Putamen (tissue), 1 donor: ENCODE data around the gene RALGAPA1.
A peak's percentile ranks its signal among the peaks of the same experiment; 100 is the strongest.
"Not testable (repeated sequence)": the region's sequence is repeated elsewhere in the genome, so short reads cannot be mapped to it uniquely, and the experiment has no call there.

Experiments
- DNase-seq: peaks from one replicate; pipeline ENCODE4 v3.0.0-alpha.2; 2016; ENCODE audit warnings: low spot score

Gene RALGAPA1

DNA sequence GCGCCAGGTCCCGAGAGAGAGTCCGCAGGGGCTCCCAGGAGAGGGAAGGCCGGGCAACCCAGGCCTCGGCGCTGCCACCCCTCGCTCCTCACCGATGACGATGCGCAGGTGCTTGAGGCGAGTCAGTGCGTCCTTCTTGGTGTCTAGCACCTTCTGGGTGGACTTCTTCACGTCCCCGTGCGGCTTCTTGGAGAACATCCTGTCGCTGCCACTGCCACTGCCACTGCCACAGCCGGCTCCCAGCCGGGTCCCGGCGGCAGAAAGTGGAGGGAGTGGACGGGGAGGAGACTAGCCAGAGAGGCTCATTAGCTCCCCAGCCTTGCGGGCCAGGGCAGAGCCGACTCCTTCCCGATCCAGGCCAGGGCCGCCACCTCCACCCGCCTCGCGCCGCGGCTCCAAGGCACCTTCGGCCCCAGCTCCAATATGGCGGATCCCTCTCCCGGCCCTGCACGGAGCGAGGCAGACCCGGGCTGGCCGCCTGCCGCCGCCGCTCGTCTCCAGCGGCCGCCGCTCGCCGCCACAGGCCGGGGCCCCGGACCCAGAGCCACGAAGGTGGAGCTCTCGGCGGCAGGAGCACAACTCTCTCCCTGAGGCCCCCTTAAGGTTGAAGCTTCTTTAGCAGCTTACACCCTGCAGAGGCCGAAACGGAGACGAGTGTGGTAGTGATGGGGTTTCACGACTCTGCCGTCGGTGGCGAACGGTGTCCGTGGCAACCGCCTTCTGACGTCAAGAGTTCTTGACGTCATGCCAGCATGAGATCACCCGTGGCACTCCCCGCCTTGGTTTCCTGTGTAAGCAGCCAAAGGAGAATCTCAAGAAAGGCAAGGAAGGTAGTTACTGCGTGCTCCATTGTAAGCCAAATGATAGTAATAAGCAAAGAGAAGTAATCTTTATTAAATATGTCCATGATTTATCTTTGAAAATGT lies at the start of gene RALGAPA1:
RALGAPA1 (minus strand) TSS at position 658 of the 926 bp plus-strand sequence; CDS start at position 198, 460 bp downstream.
- peak; percentile 93 for DNase-seq

DNA sequence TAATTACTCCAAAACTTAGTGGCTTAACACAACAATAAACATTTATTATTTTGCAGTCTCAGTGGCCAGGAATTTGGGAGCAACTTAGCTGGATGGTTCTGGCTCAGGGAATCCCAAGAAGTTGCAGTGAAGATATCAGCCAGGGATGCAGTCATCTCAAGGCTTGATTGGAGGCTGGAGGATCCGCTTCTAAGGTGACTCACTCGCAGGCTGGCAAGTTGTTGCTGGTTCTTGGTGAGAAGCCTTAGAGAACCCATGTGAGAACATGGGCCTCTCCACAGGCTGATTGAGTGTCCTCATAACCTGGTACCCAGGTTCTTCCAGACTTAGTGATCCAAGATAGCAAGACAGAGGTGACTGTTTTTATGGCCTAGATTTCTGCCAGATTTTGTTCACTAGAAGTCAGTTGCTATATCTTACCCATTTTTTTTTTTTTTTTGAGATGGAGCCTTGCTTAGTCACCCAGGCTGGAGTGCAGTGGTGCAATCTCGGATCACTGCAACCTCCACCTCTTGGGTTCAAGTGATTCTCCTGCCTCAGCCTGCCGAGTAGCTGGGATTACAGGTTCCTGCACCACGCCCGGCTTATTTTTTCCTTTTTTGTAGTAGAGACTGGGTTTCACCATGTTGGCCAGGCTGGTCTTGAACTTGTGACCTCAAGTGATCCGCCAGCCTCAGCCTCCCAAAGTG lies 49.6 kb upstream of the RALGAPA1 start:
- DNase-seq, result no peak

DNA sequence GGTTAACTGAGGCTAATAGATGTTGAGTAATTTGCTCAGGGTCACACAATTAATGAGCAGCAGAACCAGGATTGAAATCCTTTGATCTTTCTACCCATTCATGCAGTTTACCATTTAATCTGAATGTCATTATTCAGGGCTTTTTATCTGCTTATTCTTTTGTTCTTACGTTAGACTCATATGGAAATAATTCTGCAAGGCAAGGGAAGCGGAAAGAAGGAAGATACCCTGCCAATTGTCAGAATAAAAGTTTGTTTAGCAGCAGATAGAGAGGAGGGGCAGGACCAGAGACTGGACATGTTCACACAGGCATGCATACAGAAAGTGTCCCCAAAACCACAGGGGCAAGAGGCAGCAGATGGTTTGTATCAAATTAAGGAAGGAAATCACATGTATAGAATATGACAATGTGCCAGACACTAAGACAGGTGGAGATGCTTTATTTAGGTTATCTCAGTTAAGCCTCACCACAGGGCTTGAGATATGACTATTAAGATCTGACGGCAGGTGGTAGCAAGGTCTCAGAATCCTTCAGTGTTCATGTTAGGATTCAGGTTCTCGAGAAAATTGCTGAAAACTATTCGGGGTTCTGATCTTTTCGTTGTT lies 46.9 kb upstream of the RALGAPA1 start:
- DNase-seq, result no peak

- DNase-seq, result no peak
Measured at GRCh38 chr14:35854696-35855270, 45.7 kb upstream of the RALGAPA1 start.

- DNase-seq, result no peak
Measured at GRCh38 chr14:35853225-35853624, 44.1 kb upstream of the RALGAPA1 start.

DNA sequence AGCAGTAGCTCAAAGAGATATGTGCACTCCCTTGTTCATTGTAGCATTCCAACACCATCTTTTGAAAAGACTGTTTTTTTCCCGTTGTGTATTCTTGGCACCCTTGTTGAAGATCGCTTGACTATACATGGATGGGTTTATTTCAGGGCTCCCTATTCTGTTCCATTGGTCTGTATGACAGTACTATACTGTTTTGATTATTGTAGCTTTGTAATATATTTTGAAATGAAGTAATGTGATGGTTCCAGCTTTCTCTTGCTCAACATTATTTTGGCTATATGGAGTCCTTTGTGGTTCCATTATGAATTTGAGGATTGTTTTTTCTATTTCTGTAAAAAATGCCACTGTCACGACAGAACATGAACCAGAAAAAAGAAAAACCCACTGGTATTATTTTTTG lies 42.7 kb upstream of the RALGAPA1 start:
- no peak for DNase-seq

DNA sequence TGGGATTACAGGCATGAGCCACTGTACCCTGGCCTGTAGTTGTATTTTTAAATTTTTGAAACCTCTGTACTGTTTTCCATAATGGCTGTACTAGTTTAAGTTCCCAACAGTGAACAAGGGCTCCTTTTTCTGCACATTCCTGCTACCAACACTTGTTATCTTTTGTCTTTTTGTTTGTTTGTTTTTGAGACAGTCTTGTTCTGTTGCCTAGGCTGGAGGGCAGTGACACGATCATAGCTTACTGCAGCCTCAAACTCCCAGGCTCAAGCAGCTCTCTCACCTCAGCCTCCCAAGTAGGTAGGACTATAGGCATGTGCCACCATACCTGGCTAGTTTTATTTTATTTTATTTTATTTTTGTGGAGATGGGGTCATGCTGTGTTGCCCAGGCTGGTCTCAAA lies 40.0 kb upstream of the RALGAPA1 start:
- DNase-seq, result no peak

GRCh38 chr14:35847636-35848035 lies 38.5 kb upstream of the RALGAPA1 start:
- no peak for DNase-seq

GRCh38 chr14:35844494-35844893 lies 35.4 kb upstream of the RALGAPA1 start:
- DNase-seq, result no peak

GRCh38 chr14:35842245-35842644 lies 33.1 kb upstream of the RALGAPA1 start:
- not testable (repeated sequence) for DNase-seq

- not testable (repeated sequence) for DNase-seq
Measured at GRCh38 chr14:35841704-35842103, 32.6 kb upstream of the RALGAPA1 start.

DNA sequence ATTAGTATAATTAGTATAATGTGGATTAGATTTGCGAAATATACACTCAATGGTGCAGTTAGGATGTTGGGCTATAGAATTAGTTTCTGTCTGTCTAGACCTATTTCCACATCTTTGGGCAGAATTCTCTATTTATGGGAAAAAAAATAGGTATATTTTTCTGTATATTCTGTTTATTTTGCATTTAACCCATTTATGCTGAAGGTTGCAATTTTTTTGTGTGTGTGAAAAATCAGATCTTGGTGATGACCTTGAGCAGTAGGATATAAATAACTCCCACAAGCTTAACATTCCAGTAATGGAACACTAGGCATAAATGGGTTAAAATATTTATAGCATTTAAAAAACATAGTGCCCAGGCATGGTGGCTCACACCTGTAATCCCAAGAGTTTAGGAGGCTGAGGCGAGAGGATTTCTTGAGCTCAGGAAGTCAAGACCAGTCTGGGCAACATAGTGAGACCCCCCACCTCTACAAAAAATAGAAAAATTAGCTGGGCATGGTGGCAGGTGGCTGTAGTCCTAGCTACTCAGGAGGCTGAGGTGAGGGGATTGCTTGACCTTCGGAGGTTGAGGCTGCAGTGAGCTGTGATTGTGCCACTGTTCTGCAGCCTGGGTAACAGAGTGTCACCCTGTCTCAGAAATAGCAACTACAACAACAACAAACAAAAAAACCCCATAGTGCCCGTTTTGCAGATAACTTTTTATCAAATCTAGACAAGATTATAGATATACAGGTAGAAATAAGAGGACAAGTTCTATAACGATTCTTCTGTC lies 26.3 kb upstream of the RALGAPA1 start:
- no peak for DNase-seq

DNA sequence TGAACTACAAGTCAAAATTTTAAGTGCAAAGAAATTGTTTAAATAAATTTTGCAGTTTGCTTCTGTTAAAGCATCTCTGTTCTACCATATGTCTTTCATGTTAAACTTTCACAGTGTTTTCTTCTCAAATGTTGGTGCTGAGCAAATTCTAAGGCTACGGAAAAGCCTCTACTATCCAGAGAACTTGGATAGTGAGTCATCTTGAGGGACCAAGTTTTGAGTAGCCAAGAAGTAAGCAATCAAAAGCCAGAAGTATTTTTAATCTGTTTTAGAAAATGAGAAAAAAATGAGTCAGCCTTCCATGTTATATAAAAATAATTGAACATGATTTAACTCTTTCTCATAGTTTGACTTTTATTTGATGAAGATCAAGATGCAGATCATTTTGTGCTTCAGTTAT lies 20.4 kb upstream of the RALGAPA1 start:
- no peak for DNase-seq

GRCh38 chr14:35827678-35828472 lies 18.8 kb upstream of the RALGAPA1 start:
- no peak for DNase-seq

DNA sequence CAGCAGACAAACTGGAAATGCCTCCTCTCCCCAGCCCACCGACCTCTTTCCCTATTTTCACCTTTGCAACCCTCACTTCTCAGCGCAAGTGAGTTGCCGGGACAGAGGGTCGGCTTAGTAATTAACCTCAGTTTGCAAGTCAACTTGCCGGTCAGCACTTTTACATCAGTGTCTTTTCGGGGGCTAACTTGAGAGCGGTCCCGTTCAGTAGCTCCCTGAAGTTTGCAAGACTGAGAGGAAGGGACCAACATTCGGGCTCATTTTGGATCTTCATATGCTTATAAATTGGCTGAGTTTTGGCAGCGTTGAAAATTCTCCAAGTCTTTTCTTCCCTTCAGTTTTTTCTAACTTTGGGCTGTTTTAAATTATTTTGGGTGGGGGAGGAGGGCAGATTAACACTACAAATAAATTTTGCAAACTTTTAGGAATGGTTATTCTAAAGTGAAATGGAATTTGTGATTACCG lies 17.9 kb upstream of the RALGAPA1 start:
- no peak for DNase-seq

GRCh38 chr14:35826218-35826951 lies 17.3 kb upstream of the RALGAPA1 start, which contains the start of gene BRMS1L:
Gene BRMS1L, plus strand, starts transcription at chr14:35826338. Its CDS starts 179 bp downstream, at chr14:35826517.
- DNase-seq, result peak; percentile 99

DNA sequence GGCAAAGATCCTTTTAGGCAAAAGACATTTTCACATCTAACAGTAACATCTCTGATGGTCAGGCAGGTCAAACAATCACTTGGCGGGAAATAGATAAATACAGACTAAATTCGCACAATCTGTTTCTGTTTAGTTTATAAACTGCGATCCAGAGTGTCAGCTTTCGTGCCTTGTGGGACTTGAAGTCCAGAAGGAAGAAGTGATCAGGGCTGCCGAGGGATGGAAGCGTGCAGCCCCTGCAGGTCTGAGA lies 16.8 kb upstream of the RALGAPA1 start:
- DNase-seq, result no peak

- DNase-seq, result not testable (repeated sequence)
Measured at GRCh38 chr14:35824446-35825165, 15.5 kb upstream of the RALGAPA1 start.

DNA sequence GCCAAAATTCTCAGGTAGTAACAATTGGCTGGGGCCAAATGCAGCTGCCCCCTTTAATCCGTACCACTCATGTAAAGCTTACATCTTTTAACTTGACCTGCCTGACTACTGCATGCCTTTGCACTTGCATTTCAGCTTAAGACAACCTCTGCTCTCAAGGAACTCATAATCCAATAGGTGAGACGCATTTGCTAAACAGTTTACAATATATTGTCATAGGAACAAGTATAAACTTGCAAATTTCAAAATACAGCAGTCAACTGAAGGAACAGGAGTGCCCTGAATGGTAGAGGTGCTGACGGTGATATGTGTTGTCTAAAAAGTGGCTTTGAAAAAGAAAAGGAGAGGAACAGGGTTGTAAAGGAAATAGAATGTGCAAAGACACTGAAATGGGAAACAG lies 13.4 kb upstream of the RALGAPA1 start:
- no peak for DNase-seq
